Mammary epithelial cell (primary cell): ENCODE measurements around the gene ST6GAL1.

Source experiments
- CTCF ChIP-seq, 2 donors: IDR thresholded peaks in 1 of 2; conservative IDR thresholded peaks in 1 of 2; 2 replicates each; pipeline ENCODE4 v1.5.1; 2011 to 2012; ENCODE audit warnings: inconsistent platforms in 2 of 2, low read length in 2 of 2, mild to moderate bottlenecking in 2 of 2, control low read depth in 1 of 2, low read depth in 1 of 2; ENCODE audit not compliant: insufficient read depth in 1 of 2; ENCODE audit errors: extremely low read depth in 1 of 2
- EZH2 ChIP-seq: IDR thresholded peaks from 2 replicates; pipeline ENCODE4 v1.6.1; 2012; ENCODE audit warnings: low read length, inconsistent platforms, borderline replicate concordance

- TF ChIP-seq CTCF (conservative IDR thresholded peaks at IDR 0.05 in 1 of 2, IDR thresholded peaks at IDR 0.05 in 1 of 2; ENCODE audit: extremely low read depth in 1 of 2, insufficient read depth in 1 of 2, low read depth in 1 of 2, low read length in 2 of 2) (no peak), EZH2 (no peak)
These were observed 174.0 kb downstream of the ST6GAL1 start for GRCh38 chr3:187104342-187104741.
